Activated CD4-positive, alpha-beta memory T cell treated with anti-CD3 and anti-CD28 coated beads for 36 hours (primary cell): ENCODE measurements around the gene CLEC4G. TPM values are rescaled to one million over a fixed set of nuclear protein-coding genes. Genes with fewer than 3 reads are reported as not detected.

Experiments
- CTCF ChIA-PET: fragments of 350-600 bp; sonication (Branson Sonifier 250); formaldehyde crosslinking; loops from one replicate; lab custom pipeline; 2021; ENCODE audit warnings: antibody characterized with exemption, inconsistent platforms; lab: Charles Lee
- POLR2A ChIA-PET: fragments of 350-600 bp; sonication (Branson Sonifier 250); formaldehyde crosslinking; loops from one replicate; lab custom pipeline; 2021; ENCODE audit warnings: antibody characterized with exemption; lab: Charles Lee
- DNase-seq: peaks from one replicate; pipeline ENCODE4 v3.0.0-alpha.2; 2020
- H3K27ac Mint-ChIP-seq: one replicate; pipeline ENCODE4 v1.8.0; 2021; ENCODE audit warnings: mixed read lengths
- H3K27me3 Mint-ChIP-seq: one replicate; pipeline ENCODE4 v1.8.0; 2021; ENCODE audit warnings: mixed read lengths
- H3K36me3 Mint-ChIP-seq: one replicate; pipeline ENCODE4 v1.8.0; 2021; ENCODE audit warnings: mixed read lengths
- H3K4me1 Mint-ChIP-seq: one replicate; pipeline ENCODE4 v1.8.0; 2021; ENCODE audit warnings: low read depth, mixed read lengths
- H3K4me3 Mint-ChIP-seq: one replicate; pipeline ENCODE4 v1.8.0; 2021; ENCODE audit warnings: mild to moderate bottlenecking, mixed read lengths
- H3K9me3 Mint-ChIP-seq: one replicate; pipeline ENCODE4 v1.8.0; 2021; ENCODE audit warnings: mixed read lengths
- intact Hi-C: fragments of 100-400 bp; cut with micrococcal nuclease; formaldehyde crosslinking; loops from one replicate; pipeline ENCODE4 v1.15.1; 2023
- total RNA-seq, 2 experiments: library from RNA; stranded (reverse); gene quantifications; one replicate each; pipeline ENCODE4 v1.2.3, GENCODE V29; 2021

Gene CLEC4G
- total RNA-seq, 2 experiments from 2014 or later: not detected

GRCh38 chr19:7685546-7686445 is 46.1 kb downstream of the CLEC4G start:
- H3K36me3 Mint-ChIP-seq: peaks cover 7% of the 10 kb centered on the region
- no peak overlapping the region for H3K4me3 Mint-ChIP-seq
- peaks cover 6% of the 10 kb centered on the region for H3K4me1 Mint-ChIP-seq
- POLR2A ChIA-PET: interaction anchor here (0.5 kb wide), 1 partner anchor 153 kb away, joined by 3 read pairs; no protein-coding TSS in a partner anchor
- intact Hi-C loops: no loop called here
- H3K27me3 Mint-ChIP-seq: no peaks in the 10 kb centered on the region
- DNase-seq: no peak
- no peaks in the 10 kb centered on the region for H3K9me3 Mint-ChIP-seq
- H3K27ac Mint-ChIP-seq: no peak overlapping the region
- CTCF ChIA-PET: interaction anchor here (0.6 kb wide), 2 partner anchors 232 to 349 kb away, joined by 3 to 4 read pairs; no protein-coding TSS in a partner anchor

- H3K27me3 Mint-ChIP-seq: peaks cover 13% of the 10 kb centered on the region
- no peak for DNase-seq
- H3K4me1 Mint-ChIP-seq: peaks cover 30% of the 10 kb centered on the region
- ChIA-PET CTCF (interaction anchor here (0.8 kb wide), 1 partner anchor 118 kb away, joined by 3 read pairs; no protein-coding TSS in a partner anchor), POLR2A (no interaction called here)
- intact Hi-C loops: loop anchor here (5.0 kb wide), 1 partner anchor 45 kb away; the partner anchor contains the start of gene STXBP2
- H3K9me3 Mint-ChIP-seq: no peaks in the 10 kb centered on the region
- H3K27ac Mint-ChIP-seq: no peak overlapping the region
- H3K4me3 Mint-ChIP-seq: peak overlapping the region; percentile 88
- H3K36me3 Mint-ChIP-seq: peaks cover 7% of the 10 kb centered on the region
These were observed 49.6 kb downstream of the CLEC4G start for GRCh38 chr19:7682175-7682855.

GRCh38 chr19:7681340-7682174 is 50.4 kb downstream of the CLEC4G start:
- intact Hi-C loops: loop anchor here (1.0 to 5.0 kb wide), 3 partner anchors 24 to 125 kb away; partner anchors contain the start of gene STXBP2
- Mint-ChIP-seq H3K9me3 (no peaks in the 10 kb centered on the region), H3K36me3 (peaks cover 7% of the 10 kb centered on the region)

GRCh38 chr19:7680606-7681339 is 51.1 kb downstream of the CLEC4G start, which contains the start of gene TRAPPC5:
Gene TRAPPC5, plus strand, starts transcription at chr19:7680833. Its CDS starts 1,421 bp downstream, at chr19:7682254.
- Mint-ChIP-seq H3K27me3 (peaks cover 23% of the 10 kb centered on the region), H3K27ac (peak within 1 kb of the TSS; percentile 91), H3K9me3 (no peaks in the 10 kb centered on the region), H3K4me1 (peaks cover 44% of the 10 kb centered on the region), H3K36me3 (peaks cover 7% of the 10 kb centered on the region), H3K4me3 (peak within 1 kb of the TSS; percentile 88)
- ChIA-PET POLR2A (interaction anchor here (1.0 to 1.7 kb wide), 4 partner anchors 51 to 120 kb away, joined by 3 to 10 read pairs (median 4); partner anchors contain the start of genes PET100 and XAB2), CTCF (interaction anchor here (0.6 to 2.2 kb wide), 71 partner anchors 9 to 581 kb away, joined by 3 to 62 read pairs (median 5); partner anchors contain the start of genes ARHGEF18, CD209, CLEC4M and FCER2)
- intact Hi-C loops: loop anchor here (1.0 to 5.0 kb wide), 4 partner anchors 25 to 126 kb away; partner anchors contain the start of gene STXBP2
- DNase-seq: peak; percentile 91

More at GRCh38 chr19:7681340-7682174, 50.4 kb downstream of the CLEC4G start:
- H3K4me1 Mint-ChIP-seq: peaks cover 36% of the 10 kb centered on the region
- peak overlapping the region; percentile 91 for H3K27ac Mint-ChIP-seq
- ChIA-PET CTCF (interaction anchor here (0.6 to 2.2 kb wide), 69 partner anchors 8 to 582 kb away, joined by 3 to 62 read pairs (median 5); partner anchors contain the start of genes ARHGEF18, CD209, CLEC4M and FCER2), POLR2A (interaction anchor here (1.0 to 1.7 kb wide), 4 partner anchors 52 to 119 kb away, joined by 3 to 10 read pairs (median 4); partner anchors contain the start of genes PET100 and XAB2)
- peaks cover 17% of the 10 kb centered on the region for H3K27me3 Mint-ChIP-seq
- peak; percentile 91 for DNase-seq
- H3K4me3 Mint-ChIP-seq: peak overlapping the region; percentile 88

GRCh38 chr19:7679771-7680605 is 51.9 kb downstream of the CLEC4G start:
- no peak for DNase-seq
- Mint-ChIP-seq H3K27ac (peak overlapping the region; percentile 70), H3K9me3 (no peaks in the 10 kb centered on the region), H3K27me3 (peaks cover 25% of the 10 kb centered on the region), H3K4me1 (peaks cover 45% of the 10 kb centered on the region), H3K4me3 (peak overlapping the region; percentile 55), H3K36me3 (peaks cover 7% of the 10 kb centered on the region)
- intact Hi-C loops: loop anchor here (1.0 to 10.0 kb wide), 6 partner anchors 28 to 295 kb away; partner anchors contain the start of gene STXBP2
- ChIA-PET POLR2A (interaction anchor here (1.7 kb wide), 1 partner anchor 50 kb away, joined by 10 read pairs; the partner anchor contains the start of genes PET100 and XAB2), CTCF (interaction anchor here (0.7 to 2.2 kb wide), 36 partner anchors 11 to 578 kb away, joined by 3 to 62 read pairs (median 6); partner anchors contain the start of genes CD209, FCER2, MAP2K7 and MCOLN1)

- Mint-ChIP-seq H3K36me3 (peaks cover 7% of the 10 kb centered on the region), H3K4me3 (peak overlapping the region; percentile 55), H3K9me3 (no peaks in the 10 kb centered on the region), H3K4me1 (peaks cover 49% of the 10 kb centered on the region), H3K27ac (peak overlapping the region; percentile 70), H3K27me3 (peaks cover 28% of the 10 kb centered on the region)
- intact Hi-C loops: loop anchor here (1.0 to 10.0 kb wide), 3 partner anchors 27 to 294 kb away; no protein-coding TSS in a partner anchor
- POLR2A ChIA-PET: no interaction called here
- CTCF ChIA-PET: interaction anchor here (1.0 to 1.4 kb wide), 2 partner anchors 111 to 121 kb away, joined by 5 read pairs; no protein-coding TSS in a partner anchor
- peak; percentile 78 for DNase-seq
These were observed 52.7 kb downstream of the CLEC4G start for GRCh38 chr19:7678971-7679751.

Other genes with a start within 250 kb of the CLEC4G start
- 1 to 10 TPM; 2.1 to 2.2 TPM for gene PEX11G, start 243.1 kb downstream of the CLEC4G start, total RNA-seq
- 1 to 10 TPM; 4.6 to 6.0 TPM for gene ZNF358, start 216.0 kb downstream of the CLEC4G start, total RNA-seq
- gene MCOLN1, start 209.5 kb downstream of the CLEC4G start, total RNA-seq: 1 to 10 TPM; 7.4 to 9.5 TPM
- 100 to 1,000 TPM; 106 to 121 TPM for gene PNPLA6, start 196.4 kb downstream of the CLEC4G start, total RNA-seq
- under 1 TPM; 0.17 to 0.31 TPM for gene CAMSAP3, start 136.2 kb downstream of the CLEC4G start, total RNA-seq
- gene XAB2, start 102.6 kb downstream of the CLEC4G start, total RNA-seq: 10 to 100 TPM; 50.0 to 52.4 TPM
- gene PET100, start 102.3 kb downstream of the CLEC4G start, total RNA-seq: 100 to 1,000 TPM; 106 to 114 TPM
- under 1 TPM; 0.41 to 0.62 TPM for gene PCP2, start 98.4 kb downstream of the CLEC4G start, total RNA-seq
- 100 to 1,000 TPM; 109 to 111 TPM for gene STXBP2, start 95.0 kb downstream of the CLEC4G start, total RNA-seq
- not detected for gene RETN, start 63.1 kb downstream of the CLEC4G start, total RNA-seq
- not detected for gene MCEMP1, start 55.0 kb downstream of the CLEC4G start, total RNA-seq
- gene TRAPPC5, start 51.3 kb downstream of the CLEC4G start, total RNA-seq: 10 to 100 TPM; 77.5 to 88.2 TPM
- 1 to 10 TPM; 3.5 to 4.1 TPM for gene FCER2, start 30.0 kb downstream of the CLEC4G start, total RNA-seq
- not detected for gene CD209, start 15.4 kb upstream of the CLEC4G start, total RNA-seq
- not detected for gene CLEC4M, start 31.1 kb upstream of the CLEC4G start, total RNA-seq
- 1 to 10 TPM; 5.0 to 5.6 TPM for gene EVI5L, start 98.1 kb upstream of the CLEC4G start, total RNA-seq
- under 1 TPM; 0.14 to 0.19 TPM for gene PRR36, start 142.3 kb upstream of the CLEC4G start, total RNA-seq
- not detected for gene LRRC8E, start 156.4 kb upstream of the CLEC4G start, total RNA-seq
- gene MAP2K7, start 171.8 kb upstream of the CLEC4G start, total RNA-seq: 10 to 100 TPM; 29.1 to 30.1 TPM
- gene TGFBR3L, start 182.7 kb upstream of the CLEC4G start, total RNA-seq: 1 to 10 TPM; 4.4 to 4.6 TPM
- gene SNAPC2, start 188.2 kb upstream of the CLEC4G start, total RNA-seq: 10 to 100 TPM; 18.7 to 20.2 TPM
- gene CTXN1, start 194.0 kb upstream of the CLEC4G start, total RNA-seq: under 1 TPM; 0.29 to 0.77 TPM
- gene TIMM44, start 211.6 kb upstream of the CLEC4G start, total RNA-seq: 10 to 100 TPM; 66.5 to 68.5 TPM